HUES48 (cell line): Measurements from ENCODE around the gene MGLL.

Experiments used
- H3K27ac ChIP-seq: one replicate; pipeline ENCODE4 v1.7.0; 2013; ENCODE audit warnings: low read depth, low read length, inconsistent platforms
- H3K27me3 ChIP-seq: 2 replicates; pipeline ENCODE4 v1.6.1; 2013; ENCODE audit warnings: mild to moderate bottlenecking, low read length; ENCODE audit not compliant: control insufficient read depth, insufficient read depth
- H3K36me3 ChIP-seq: 2 replicates; pipeline ENCODE4 v1.6.1; 2013; ENCODE audit warnings: low read length; ENCODE audit not compliant: control insufficient read depth, insufficient read depth
- H3K4me1 ChIP-seq: 2 replicates; pipeline ENCODE4 v1.6.1; 2013; ENCODE audit warnings: mild to moderate bottlenecking, low read length; ENCODE audit not compliant: control insufficient read depth, insufficient read depth
- H3K4me3 ChIP-seq: 2 replicates; pipeline ENCODE4 v1.5.1; 2013; ENCODE audit warnings: mild to moderate bottlenecking, low read depth, low read length
- H3K9ac ChIP-seq: 2 replicates; pipeline ENCODE4 v1.6.1; 2013; ENCODE audit warnings: mild to moderate bottlenecking, low read depth, low read length, moderate library complexity
- H3K9me3 ChIP-seq: 2 replicates; pipeline ENCODE4 v1.6.1; 2013; ENCODE audit warnings: low read length; ENCODE audit not compliant: control insufficient read depth, insufficient read depth

Gene MGLL

DNA sequence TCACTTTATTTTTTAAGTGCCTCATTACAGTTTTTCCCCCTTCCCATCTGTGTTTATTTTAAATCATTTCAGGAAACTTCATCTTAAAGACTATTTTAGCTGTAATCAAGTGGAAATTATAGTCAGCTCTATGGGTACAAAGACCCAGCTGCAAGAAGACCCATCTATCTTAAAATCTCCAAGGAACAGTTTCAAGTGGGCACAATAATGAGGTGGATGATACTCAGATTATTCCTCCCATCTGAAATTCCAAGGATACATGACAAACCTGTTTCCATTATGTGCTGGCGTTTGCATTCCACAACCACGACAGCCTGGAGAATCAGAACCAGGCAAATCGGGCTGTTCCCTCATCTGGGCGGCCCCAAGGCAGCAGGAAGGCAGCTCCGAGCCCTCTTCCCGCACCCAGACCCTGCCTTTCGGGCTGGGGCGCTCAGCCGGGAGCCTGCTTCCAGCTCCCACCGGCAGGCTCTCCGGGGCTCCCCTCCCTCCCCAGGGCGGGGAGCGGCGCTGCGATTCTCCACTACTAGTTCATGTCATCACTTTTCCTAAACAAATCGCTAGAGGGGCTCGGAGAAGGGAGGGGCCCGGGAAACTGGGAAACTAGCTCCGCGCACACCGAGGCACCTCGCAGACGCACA, at the start of gene MGLL:
TSS of gene MGLL (minus strand) at position 475 of the 641 bp plus-strand sequence. CDS start at position 278, 197 bp downstream.
- peak within 1 kb of the TSS; percentile 65 for H3K4me3 ChIP-seq
- H3K9ac ChIP-seq = no peak within 1 kb of the TSS
- H3K9me3 ChIP-seq = no peaks in the 10 kb centered on the region
- peaks cover 37% of the 10 kb centered on the region for H3K27me3 ChIP-seq
- peaks cover 16% of the 10 kb centered on the region for H3K4me1 ChIP-seq
- no peaks in the 10 kb centered on the region for H3K36me3 ChIP-seq
- H3K27ac ChIP-seq = no peak within 1 kb of the TSS

DNA sequence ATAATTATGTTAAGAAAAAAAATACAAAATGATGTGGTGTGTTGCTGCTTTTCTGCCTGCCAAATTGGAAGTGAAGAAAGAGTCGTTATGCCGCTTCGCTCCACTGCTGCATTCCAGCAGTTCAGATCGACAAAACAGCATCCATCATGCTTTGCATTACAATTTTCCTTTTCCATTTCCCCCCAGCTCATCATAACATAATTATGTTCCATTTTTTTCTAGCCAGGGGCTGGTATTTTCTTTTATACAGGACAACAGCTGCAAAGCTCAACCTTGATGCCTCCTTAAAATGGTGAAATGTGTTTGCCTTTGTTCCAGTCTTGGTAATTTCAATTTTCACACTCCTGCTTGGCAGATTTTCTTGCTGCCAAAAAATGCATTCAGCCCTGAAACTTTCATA, 47.8 kb upstream of the MGLL start:
- Histone ChIP-seq H3K4me1 (no peaks in the 10 kb centered on the region), H3K9ac (no peak overlapping the region), H3K36me3 (no peaks in the 10 kb centered on the region), H3K27ac (no peak overlapping the region), H3K27me3 (no peaks in the 10 kb centered on the region), H3K4me3 (no peak overlapping the region), H3K9me3 (no peaks in the 10 kb centered on the region)

DNA sequence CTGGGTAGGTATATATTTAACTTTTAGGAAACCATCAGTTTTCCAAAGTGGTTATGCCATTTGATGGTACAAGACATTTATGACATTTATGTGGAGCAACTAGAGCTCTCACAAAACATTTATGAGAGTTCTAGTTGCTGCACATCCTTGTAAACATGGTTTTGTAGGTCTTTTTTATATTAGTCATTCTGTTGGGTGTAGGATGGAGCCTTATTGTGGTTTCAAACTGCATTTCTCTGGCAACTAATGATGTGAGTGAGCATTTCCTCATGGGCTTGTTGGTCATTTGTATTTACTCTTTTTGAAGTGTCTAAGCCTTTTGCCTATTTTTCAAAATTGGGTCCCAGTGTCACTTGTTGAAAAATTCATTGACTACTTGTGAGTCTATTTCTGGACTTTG, 45.7 kb upstream of the MGLL start:
- Histone ChIP-seq H3K4me3 (no peak overlapping the region), H3K27me3 (no peaks in the 10 kb centered on the region), H3K9ac (no peak overlapping the region), H3K4me1 (no peaks in the 10 kb centered on the region), H3K27ac (no peak overlapping the region), H3K9me3 (no peaks in the 10 kb centered on the region), H3K36me3 (no peaks in the 10 kb centered on the region)

DNA sequence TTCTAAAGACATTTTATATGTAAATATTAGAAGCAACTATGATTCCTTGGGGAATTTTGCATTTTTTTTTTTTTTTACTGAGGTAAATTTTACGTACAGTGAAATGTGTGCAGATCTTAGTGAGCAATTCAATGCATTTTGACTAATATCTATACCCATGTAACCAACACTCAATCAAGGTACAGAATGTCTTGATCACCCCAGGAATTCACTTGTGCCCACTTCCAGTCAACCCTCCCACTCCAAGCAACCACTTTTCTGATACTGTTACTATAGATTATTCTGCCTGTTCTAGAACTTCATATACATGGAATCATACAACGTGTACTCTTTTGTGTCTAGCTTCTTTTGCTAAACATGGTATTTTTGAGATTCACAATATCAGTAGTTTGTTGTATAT, 45.1 kb upstream of the MGLL start:
- no peak overlapping the region for H3K9ac ChIP-seq
- no peak overlapping the region for H3K4me3 ChIP-seq
- H3K27ac ChIP-seq = no peak overlapping the region
- no peaks in the 10 kb centered on the region for H3K4me1 ChIP-seq
- no peaks in the 10 kb centered on the region for H3K27me3 ChIP-seq
- no peaks in the 10 kb centered on the region for H3K36me3 ChIP-seq
- H3K9me3 ChIP-seq = no peaks in the 10 kb centered on the region

DNA sequence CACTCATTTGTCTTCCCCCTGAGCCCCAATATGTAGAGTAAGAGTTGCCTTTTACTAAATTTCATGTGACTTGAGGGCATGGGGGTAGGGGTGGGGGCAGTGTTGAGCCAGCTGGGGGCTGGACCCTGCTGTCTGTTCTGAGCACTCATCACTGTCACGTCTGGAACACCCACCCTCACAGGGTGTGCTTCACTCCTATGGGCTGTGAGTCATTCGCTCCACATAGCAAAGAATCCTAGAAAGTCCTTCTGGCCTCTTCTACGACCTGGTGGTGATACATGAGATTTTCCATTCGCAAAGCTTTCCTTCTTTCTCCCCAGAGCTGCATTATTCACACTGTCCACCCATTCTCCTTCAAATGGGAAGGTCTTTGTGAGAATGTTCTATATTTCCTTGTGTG, 43.6 kb upstream of the MGLL start:
- no peak overlapping the region for H3K4me3 ChIP-seq
- H3K36me3 ChIP-seq = no peaks in the 10 kb centered on the region
- H3K4me1 ChIP-seq = no peaks in the 10 kb centered on the region
- H3K27ac ChIP-seq = no peak overlapping the region
- no peak overlapping the region for H3K9ac ChIP-seq
- H3K27me3 ChIP-seq = no peaks in the 10 kb centered on the region
- no peaks in the 10 kb centered on the region for H3K9me3 ChIP-seq

DNA sequence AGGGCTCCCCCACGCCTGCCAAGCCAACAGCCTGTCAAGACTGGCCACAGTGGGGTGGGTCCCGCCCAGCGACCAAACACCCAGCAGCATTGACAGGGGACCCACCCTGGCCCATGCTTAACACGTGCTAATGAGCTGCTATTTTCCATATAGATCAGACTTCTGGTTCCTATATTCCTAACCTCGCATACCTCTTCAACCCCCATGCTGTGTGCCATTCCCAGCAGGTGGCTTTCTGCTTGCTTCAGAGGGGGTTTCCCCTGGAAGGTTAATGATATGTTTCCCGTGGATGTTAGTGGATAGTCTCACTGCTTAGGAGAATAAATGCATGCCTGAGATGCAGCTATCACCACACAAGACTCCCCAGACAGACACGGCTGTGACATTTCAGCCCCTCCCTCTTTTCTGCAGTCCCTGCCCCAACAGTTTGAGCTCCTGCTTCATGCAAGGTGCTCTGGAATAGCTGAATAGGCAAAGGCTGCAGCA, 37.9 kb upstream of the MGLL start:
- Histone ChIP-seq H3K27ac (no peak overlapping the region), H3K4me3 (no peak overlapping the region), H3K9ac (no peak overlapping the region), H3K4me1 (peaks cover 7% of the 10 kb centered on the region), H3K27me3 (no peaks in the 10 kb centered on the region), H3K36me3 (no peaks in the 10 kb centered on the region), H3K9me3 (no peaks in the 10 kb centered on the region)

DNA sequence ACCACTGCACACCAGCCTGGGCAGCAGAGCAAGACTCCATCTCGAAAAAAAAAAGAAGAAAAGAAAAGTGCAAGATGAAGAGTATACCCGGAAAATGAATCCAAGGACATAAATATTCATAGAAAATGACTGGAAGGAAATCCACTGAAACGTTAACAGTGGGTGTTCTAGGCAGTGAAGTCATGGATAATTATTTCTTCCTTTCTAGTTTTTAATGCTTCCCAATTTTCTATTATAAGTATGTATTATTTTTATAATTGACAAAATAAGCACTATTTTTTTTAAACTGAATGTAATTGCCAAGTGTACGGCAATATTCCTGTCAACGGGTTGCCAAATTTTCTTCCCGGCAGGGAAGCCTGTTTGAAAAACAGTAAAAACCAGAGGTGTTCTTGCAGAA, 37.4 kb upstream of the MGLL start:
- H3K36me3 ChIP-seq = no peaks in the 10 kb centered on the region

DNA sequence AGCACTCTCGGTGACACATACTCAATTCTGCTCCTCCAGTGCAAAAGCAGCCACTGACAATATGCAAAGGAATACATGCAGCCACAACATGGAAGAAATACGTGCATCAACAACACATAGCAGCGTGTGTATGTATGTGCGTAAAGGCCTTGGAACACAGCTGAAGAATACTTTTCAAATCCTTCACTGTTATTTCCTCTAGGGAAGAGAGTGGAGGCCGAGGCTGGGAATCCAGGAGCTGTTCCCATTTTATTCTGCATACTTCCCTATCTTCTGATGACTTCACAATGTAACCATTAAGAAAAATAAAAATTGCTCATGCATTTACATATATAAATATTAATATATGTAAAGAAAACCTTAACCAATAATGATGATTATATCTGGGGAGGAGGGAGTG, 36.6 kb upstream of the MGLL start:
- H3K4me3 ChIP-seq = no peak overlapping the region
- no peaks in the 10 kb centered on the region for H3K36me3 ChIP-seq
- peaks cover 7% of the 10 kb centered on the region for H3K4me1 ChIP-seq
- H3K27me3 ChIP-seq = no peaks in the 10 kb centered on the region
- no peaks in the 10 kb centered on the region for H3K9me3 ChIP-seq
- no peak overlapping the region for H3K9ac ChIP-seq
- H3K27ac ChIP-seq = no peak overlapping the region

More for the DNA sequence above, 37.4 kb upstream of the MGLL start:
- no peaks in the 10 kb centered on the region for H3K9me3 ChIP-seq
- H3K9ac ChIP-seq = no peak overlapping the region
- no peak overlapping the region for H3K4me3 ChIP-seq
- peaks cover 7% of the 10 kb centered on the region for H3K4me1 ChIP-seq
- H3K27ac ChIP-seq = no peak overlapping the region
- H3K27me3 ChIP-seq = no peaks in the 10 kb centered on the region

DNA sequence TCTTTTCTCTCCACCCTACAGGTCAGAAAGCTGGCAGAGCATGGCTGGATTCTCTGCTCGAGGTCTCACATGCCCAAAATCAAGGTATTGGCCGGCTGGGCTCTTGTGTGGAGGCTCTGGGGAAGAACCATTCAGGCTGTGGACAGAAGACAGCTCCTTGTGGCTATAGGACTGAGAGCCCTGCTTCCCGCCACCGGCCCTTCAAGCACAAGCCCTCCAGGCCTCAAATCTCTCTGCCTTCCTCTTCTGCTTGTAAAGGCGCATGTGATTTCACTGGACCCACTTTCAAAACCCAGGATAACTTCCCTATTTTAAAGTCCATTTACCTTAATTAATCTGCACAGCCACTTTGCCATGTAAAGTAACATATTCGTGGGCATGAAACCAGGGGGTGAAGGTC, 36.2 kb upstream of the MGLL start:
- no peak overlapping the region for H3K27ac ChIP-seq
- H3K9me3 ChIP-seq = no peaks in the 10 kb centered on the region
- no peaks in the 10 kb centered on the region for H3K36me3 ChIP-seq
- peaks cover 7% of the 10 kb centered on the region for H3K4me1 ChIP-seq
- H3K27me3 ChIP-seq = no peaks in the 10 kb centered on the region
- H3K9ac ChIP-seq = no peak overlapping the region
- no peak overlapping the region for H3K4me3 ChIP-seq

DNA sequence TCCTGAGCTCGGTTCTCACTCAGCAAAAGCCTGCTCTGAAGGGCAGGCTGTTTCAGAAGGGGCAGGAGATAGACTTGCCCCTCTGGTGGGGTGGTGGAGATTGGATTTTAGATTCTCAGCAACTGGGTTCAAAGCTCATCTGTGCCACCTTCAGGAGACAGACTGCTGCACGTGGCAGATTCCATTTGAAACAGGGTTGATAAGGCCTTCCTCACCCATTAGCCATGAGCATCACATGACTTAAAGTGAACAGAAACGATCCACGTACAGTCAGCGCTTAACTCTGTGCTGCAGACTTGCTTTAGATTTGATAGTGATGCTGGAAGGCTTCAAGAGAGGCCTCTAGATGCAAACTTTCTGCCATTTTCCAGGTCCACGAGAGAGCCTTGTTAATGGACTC, 35.0 kb upstream of the MGLL start:
- Histone ChIP-seq H3K27me3 (no peaks in the 10 kb centered on the region), H3K9ac (no peak overlapping the region), H3K36me3 (no peaks in the 10 kb centered on the region), H3K4me1 (peaks cover 7% of the 10 kb centered on the region), H3K4me3 (no peak overlapping the region), H3K9me3 (no peaks in the 10 kb centered on the region), H3K27ac (no peak overlapping the region)

DNA sequence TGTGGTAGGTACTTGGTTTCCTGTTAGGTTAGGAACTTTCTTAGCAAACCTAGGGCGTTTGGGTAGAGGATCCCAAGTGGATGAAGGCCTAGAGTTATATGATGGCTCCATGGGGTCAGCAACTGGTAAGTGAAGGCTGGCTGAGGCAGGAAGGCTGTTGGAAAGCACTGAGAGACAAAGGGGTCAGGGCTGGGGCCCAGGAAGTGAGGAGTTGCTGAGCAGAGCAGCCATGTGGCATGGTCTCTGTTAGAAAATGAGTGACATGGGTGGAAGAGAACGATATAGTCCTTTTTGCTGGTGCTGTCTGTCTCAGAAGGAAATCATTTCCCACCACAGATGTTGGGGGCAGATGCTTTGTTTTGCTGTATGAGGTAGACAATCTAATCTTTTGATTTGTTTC, 34.5 kb upstream of the MGLL start:
- H3K27ac ChIP-seq = no peak overlapping the region
- no peak overlapping the region for H3K4me3 ChIP-seq
- peaks cover 7% of the 10 kb centered on the region for H3K4me1 ChIP-seq
- no peaks in the 10 kb centered on the region for H3K36me3 ChIP-seq
- H3K9ac ChIP-seq = no peak overlapping the region
- no peaks in the 10 kb centered on the region for H3K9me3 ChIP-seq
- H3K27me3 ChIP-seq = no peaks in the 10 kb centered on the region
